ENCODE data around the gene SYTL3.
"Not testable (repeated sequence)": the region's sequence is repeated elsewhere in the genome, so short reads cannot be mapped to it uniquely, and the experiment has no call there.

Gene SYTL3

GRCh38 chr6:158625881-158626305 lies 24.0 kb upstream of the SYTL3 start:
- DNase-seq (ENCODE audit: insufficient read length) (no peak), FAIRE-seq (no peak)
- TF ChIP-seq POLR2A (IDR thresholded peaks at IDR 0.05; ENCODE audit: low read depth, low read length) (no peak), POLR2AphosphoS5 (IDR thresholded peaks at IDR 0.05; ENCODE audit: low read depth, low read length) (no peak), TAF1 (IDR thresholded peaks at IDR 0.05; ENCODE audit: borderline replicate concordance, low read depth, low read length) (no peak)

DNA sequence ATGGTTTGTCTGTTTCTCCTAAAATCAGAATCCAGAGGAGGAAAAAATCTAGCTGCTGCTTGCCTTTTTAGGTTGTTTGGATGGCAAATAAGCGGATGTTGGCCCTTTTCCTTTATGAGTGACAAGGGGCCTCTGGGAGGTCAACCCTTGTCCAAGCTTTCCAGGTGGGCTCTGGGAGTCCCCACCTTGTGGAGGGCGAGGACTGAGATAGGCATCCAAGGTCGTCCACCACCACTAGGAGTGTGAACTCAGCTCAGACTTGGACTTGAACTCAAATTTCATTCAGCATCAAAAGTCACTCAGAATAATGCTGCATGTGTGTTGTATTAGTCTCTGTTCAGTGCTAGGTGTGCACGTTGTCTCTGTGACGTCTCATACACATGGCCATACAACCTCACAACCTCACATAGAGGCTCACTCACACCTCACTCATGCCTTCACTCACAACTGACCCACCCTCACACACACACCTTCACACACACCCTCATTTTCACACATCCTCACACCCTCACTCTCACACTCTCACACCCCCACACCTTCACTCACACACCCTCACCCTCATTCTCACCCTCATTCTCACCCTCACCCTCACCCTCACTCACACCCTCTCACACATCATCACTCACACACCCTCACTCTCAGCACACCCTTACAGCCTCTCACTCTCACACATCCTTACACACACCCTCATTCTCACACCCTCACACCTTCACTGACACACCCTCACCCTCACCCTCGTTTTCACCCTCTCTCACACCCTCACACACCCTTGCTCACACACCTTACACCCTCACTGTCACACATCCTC lies 23.3 kb upstream of the SYTL3 start:
- FAIRE-seq = no peak
- TF ChIP-seq POLR2A (IDR thresholded peaks at IDR 0.05; ENCODE audit: low read depth, low read length) (no peak), POLR2AphosphoS5 (IDR thresholded peaks at IDR 0.05; ENCODE audit: low read depth, low read length) (no peak), TAF1 (IDR thresholded peaks at IDR 0.05; ENCODE audit: borderline replicate concordance, low read depth, low read length) (no peak)
- no peak for DNase-seq (ENCODE audit: insufficient read length)

GRCh38 chr6:158627168-158627939 lies 22.5 kb upstream of the SYTL3 start:
- no peak for TF ChIP-seq TAF1 (IDR thresholded peaks at IDR 0.05; ENCODE audit: borderline replicate concordance, low read depth, low read length)
- no peak for TF ChIP-seq POLR2AphosphoS5 (IDR thresholded peaks at IDR 0.05; ENCODE audit: low read depth, low read length)
- no peak for TF ChIP-seq POLR2A (IDR thresholded peaks at IDR 0.05; ENCODE audit: low read depth, low read length)
- DNase-seq (ENCODE audit: insufficient read length) = no peak

GRCh38 chr6:158627940-158628211 lies 22.0 kb upstream of the SYTL3 start:
- FAIRE-seq (no peak), DNase-seq (ENCODE audit: insufficient read length) (no peak)
- TF ChIP-seq POLR2A (IDR thresholded peaks at IDR 0.05; ENCODE audit: low read depth, low read length) (no peak), TAF1 (IDR thresholded peaks at IDR 0.05; ENCODE audit: borderline replicate concordance, low read depth, low read length) (no peak), POLR2AphosphoS5 (IDR thresholded peaks at IDR 0.05; ENCODE audit: low read depth, low read length) (no peak)

More at GRCh38 chr6:158627168-158627939, 22.5 kb upstream of the SYTL3 start:
- FAIRE-seq = no peak

- DNase-seq (ENCODE audit: insufficient read length) = no peak
- TF ChIP-seq POLR2A (IDR thresholded peaks at IDR 0.05; ENCODE audit: low read depth, low read length) = no peak
- FAIRE-seq = no peak
Observed at GRCh38 chr6:158628542-158628941, 21.3 kb upstream of the SYTL3 start.

DNA sequence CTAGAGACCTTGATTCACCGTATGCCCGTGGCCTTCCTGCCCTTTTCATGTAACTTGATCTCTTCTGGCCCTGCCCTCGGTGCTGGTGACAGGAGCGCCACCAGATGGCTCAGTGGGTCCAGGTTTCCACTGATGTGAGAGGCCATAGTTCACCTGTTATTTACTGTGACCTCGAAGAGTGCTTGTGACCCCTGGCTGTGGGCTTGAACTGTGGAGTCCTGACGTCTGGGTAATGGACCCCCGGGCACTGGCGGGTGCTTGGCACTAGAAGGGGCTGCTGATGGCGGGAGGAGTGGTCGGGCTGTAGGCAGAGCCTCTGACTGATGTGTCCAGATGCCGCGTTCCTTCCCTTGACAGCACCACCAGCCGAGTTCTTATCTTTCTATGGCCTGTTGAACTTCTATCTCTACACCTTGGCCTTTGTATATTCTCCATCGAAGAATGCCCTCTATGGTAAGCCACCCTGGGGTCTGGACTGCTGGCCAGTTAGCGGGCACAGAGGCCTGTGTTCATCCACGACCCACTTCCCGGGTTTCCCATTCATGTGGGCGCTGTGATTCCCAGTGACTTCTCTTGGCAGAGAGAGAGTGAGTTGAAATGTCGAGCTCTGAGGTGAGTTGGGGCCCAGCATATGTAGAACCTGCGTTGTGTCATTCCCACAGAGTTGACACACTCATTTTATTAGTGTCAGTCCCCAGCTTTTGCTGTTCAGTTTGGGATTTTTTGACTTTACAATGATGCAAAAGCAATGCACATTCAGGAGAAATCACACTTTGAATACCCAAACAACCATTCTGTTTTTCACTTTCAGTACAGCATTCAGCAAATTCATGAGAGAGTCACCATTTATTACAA lies 20.3 kb upstream of the SYTL3 start:
- FAIRE-seq = no peak
- no peak for DNase-seq (ENCODE audit: insufficient read length)
- no peak for TF ChIP-seq POLR2AphosphoS5 (IDR thresholded peaks at IDR 0.05; ENCODE audit: low read depth, low read length)

- FAIRE-seq (no peak), DNase-seq (ENCODE audit: insufficient read length) (no peak)
- TF ChIP-seq POLR2A (IDR thresholded peaks at IDR 0.05; ENCODE audit: low read depth, low read length) = no peak
- TF ChIP-seq POLR2AphosphoS5 (IDR thresholded peaks at IDR 0.05; ENCODE audit: low read depth, low read length) = no peak
- no peak for TF ChIP-seq TAF1 (IDR thresholded peaks at IDR 0.05; ENCODE audit: borderline replicate concordance, low read depth, low read length)
Observed at GRCh38 chr6:158630938-158631616, 18.8 kb upstream of the SYTL3 start.

DNA sequence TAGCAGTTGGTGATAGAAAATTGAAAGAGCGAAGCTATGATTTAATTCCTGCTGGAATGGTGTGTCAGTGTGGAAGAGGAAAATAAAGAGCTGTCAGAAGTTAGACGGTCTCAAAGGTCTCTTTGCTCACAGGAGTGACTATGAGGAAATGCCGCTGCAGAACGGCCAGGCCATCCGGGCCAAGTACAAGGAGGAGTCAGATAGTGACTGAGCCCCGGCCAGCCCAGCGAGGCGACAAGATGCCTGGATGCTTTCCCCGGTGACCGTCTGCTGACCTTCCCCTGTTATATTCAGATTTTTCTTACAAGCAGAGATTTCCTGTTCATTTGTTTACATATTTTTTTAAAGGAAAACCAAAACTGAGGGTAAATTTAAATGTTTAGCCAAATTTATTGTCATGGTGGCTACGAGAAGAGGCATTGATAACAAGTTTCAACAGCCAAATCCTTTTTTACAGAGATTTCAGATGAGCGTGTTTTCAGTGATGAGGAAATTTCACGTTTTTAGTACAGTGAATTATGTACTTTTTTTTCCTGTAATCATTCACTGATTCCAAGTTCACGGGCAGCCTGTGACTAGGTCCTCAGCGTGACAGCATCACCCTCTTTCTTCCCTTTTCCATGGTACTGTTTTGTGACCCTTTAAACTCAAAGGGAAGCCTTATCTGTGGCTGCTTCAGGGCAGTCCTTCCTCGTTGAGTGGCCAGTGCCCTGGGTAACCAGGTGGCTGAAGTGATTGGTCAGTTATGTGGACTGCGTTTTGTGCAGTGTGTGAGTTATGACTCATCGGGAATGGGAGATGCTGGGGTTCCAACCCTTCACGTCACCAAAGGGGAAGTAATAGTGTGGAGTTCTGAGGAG lies 17.9 kb upstream of the SYTL3 start:
- no peak for FAIRE-seq
- TF ChIP-seq POLR2AphosphoS5 (IDR thresholded peaks at IDR 0.05; ENCODE audit: low read depth, low read length) (no peak), POLR2A (IDR thresholded peaks at IDR 0.05; ENCODE audit: low read depth, low read length) (no peak), TAF1 (IDR thresholded peaks at IDR 0.05; ENCODE audit: borderline replicate concordance, low read depth, low read length) (no peak)
- DNase-seq (ENCODE audit: insufficient read length) = no peak

GRCh38 chr6:158632538-158633119 lies 17.2 kb upstream of the SYTL3 start:
- FAIRE-seq; DNase-seq (ENCODE audit: insufficient read length): not testable (repeated sequence)

DNA sequence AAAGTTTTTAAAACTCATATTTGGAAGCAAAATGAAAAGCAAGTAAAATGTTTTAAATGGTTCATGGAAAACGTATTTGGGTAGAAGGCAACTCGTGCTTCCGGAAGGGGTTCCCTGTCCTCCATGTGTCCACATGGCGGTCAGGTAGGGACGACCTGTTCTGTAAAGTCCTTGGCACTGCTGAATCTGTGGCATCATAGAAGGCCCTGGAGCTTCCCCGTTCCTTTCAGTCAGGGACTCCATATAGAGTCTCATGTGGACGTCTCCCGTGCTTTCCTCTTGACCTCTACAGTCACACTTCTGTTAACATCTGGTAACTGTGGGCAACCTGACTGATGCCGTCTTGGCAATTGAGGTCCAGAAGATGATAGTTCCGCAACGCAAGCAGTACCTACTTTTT lies 16.7 kb upstream of the SYTL3 start:
- no peak for FAIRE-seq
- no peak for DNase-seq (ENCODE audit: insufficient read length)
- TF ChIP-seq POLR2A (IDR thresholded peaks at IDR 0.05; ENCODE audit: low read depth, low read length) = no peak
- TF ChIP-seq TAF1 (IDR thresholded peaks at IDR 0.05; ENCODE audit: borderline replicate concordance, low read depth, low read length) = no peak
- TF ChIP-seq POLR2AphosphoS5 (IDR thresholded peaks at IDR 0.05; ENCODE audit: low read depth, low read length) = no peak

Measured in GM12892 (cell line).